Upper lobe of left lung (tissue), 4 donors: ENCODE results near the gene PPARD.

Source experiments
- CTCF ChIP-seq, 6 experiments: fragments of 450-650 bp in 4 of 6; fragments of 200-600 bp in 2 of 6; sonication (generic) in 2 of 6; IDR thresholded peaks; one replicate each; pipeline ENCODE4 v1.5.1; 2016 to 2019; ENCODE audit warnings: antibody characterized with exemption in 6 of 6
- POLR2A ChIP-seq, 4 donors: fragments of 450-650 bp; IDR thresholded peaks; one replicate each; pipeline ENCODE4 v1.5.1; 2016 to 2017; ENCODE audit warnings: antibody characterized with exemption in 4 of 4, mild to moderate bottlenecking in 2 of 4
- POLR2AphosphoS5 ChIP-seq, 2 donors: sonication (generic); formaldehyde crosslinking; IDR thresholded peaks; one replicate each; pipeline ENCODE4 v1.5.1; 2017; ENCODE audit warnings: antibody characterized with exemption in 2 of 2

- TF ChIP-seq POLR2A (IDR thresholded peaks at IDR 0.05) (no peak), CTCF (IDR thresholded peaks at IDR 0.05) (no peak), POLR2AphosphoS5 (IDR thresholded peaks at IDR 0.05) (no peak)
Observed at GRCh38 chr6:35293681-35294080, 48.7 kb upstream of the PPARD start.
